Kidney (tissue), 14 donors: ENCODE data around the gene WNK2. TPM values are rescaled to one million over a fixed set of nuclear protein-coding genes. Genes with fewer than 3 reads are reported as not detected.

Experiments
- DNase-seq, 5 donors: peaks; one replicate each; pipeline ENCODE4 v3.0.0-alpha.2; 2013 to 2020
- FAIRE-seq: peaks from 2 replicates; lab custom pipeline; 2012; peaks lifted over from hg19 to GRCh38; lab: Jason Lieb, UNC
- H3K27ac ChIP-seq, 2 donors: one replicate each; pipeline ENCODE4 v1.7.0; 2013; ENCODE audit warnings: low read depth in 2 of 2, low read length in 2 of 2, inconsistent platforms in 1 of 2
- H3K27me3 ChIP-seq: one replicate; pipeline ENCODE4 v1.7.1; 2013; ENCODE audit warnings: low read length, inconsistent platforms; ENCODE audit not compliant: control insufficient read depth, insufficient read depth
- H3K36me3 ChIP-seq, 3 donors: one replicate each; pipeline versions ENCODE4 v1.7.0 to v1.7.1; 2013; ENCODE audit warnings: low read length in 3 of 3, control low read depth in 1 of 3, inconsistent platforms in 1 of 3; ENCODE audit not compliant: insufficient read depth in 3 of 3, control insufficient read depth in 2 of 3
- H3K4me1 ChIP-seq, 3 donors: one replicate each; pipeline versions ENCODE4 v1.7.0 to v1.7.1; 2013; ENCODE audit warnings: low read length in 3 of 3, inconsistent platforms in 1 of 3, low read depth in 1 of 3; ENCODE audit not compliant: control insufficient read depth in 2 of 3, insufficient read depth in 2 of 3
- H3K4me3 ChIP-seq, 3 donors: one replicate each; pipeline versions ENCODE4 v1.7.0 to v1.8.1; 2013; ENCODE audit warnings: low read length in 3 of 3, control low read depth in 1 of 3, inconsistent platforms in 1 of 3
- H3K9ac ChIP-seq, 3 donors: one replicate each; pipeline versions ENCODE4 v1.7.0 to v1.7.1; 2013; ENCODE audit warnings: low read length in 3 of 3, control low read depth in 1 of 3, inconsistent platforms in 1 of 3
- H3K9me3 ChIP-seq, 3 donors: one replicate each; pipeline versions ENCODE4 v1.7.0 to v1.7.1; 2013; ENCODE audit warnings: low read length in 3 of 3, control low read depth in 1 of 3, inconsistent platforms in 1 of 3; ENCODE audit not compliant: control insufficient read depth in 2 of 3, insufficient read depth in 1 of 3
- CTCF ChIP-seq: IDR thresholded peaks from 3 replicates; pipeline ENCODE4 v1.5.1; 2012; ENCODE audit warnings: mild to moderate bottlenecking, moderate library complexity, borderline replicate concordance; ENCODE audit not compliant: insufficient read depth; ENCODE audit errors: extremely low read depth
- intact Hi-C: fragments of 100-400 bp; cut with DNase I; formaldehyde crosslinking; loops from one replicate; pipeline ENCODE4 v1.11.1; 2022
- polyA plus RNA-seq: library from polyadenylated mRNA; stranded (reverse); fragments of 350-450 nt; fragmentation: Illumina TruSeq; extraction: RNeasy Lipid Tissue Mini Kit (QIAGEN cat#74804); gene quantifications from one replicate; pipeline ENCODE4 v1.2.3, GENCODE V29; 2014; ENCODE audit warnings: low read depth, low replicate concordance; ENCODE audit not compliant: insufficient read depth
- total RNA-seq: library from RNA; stranded (reverse); fragmentation: NEBNext Ultra II Directional; extraction: Animal tissue kit (Norgen Biotek cat#: 25700); gene quantifications from one replicate; pipeline ENCODE4 v1.2.1, GENCODE V29; 2021
- donor health status: control.
- donor health status: control.
- donor health status: control.
- donor health status: control.
- donor health status: control.
- donor health status: DM: yes; HTN: yes; CAD: no.
- donor health status: Normal renal cell carcinoma (clear cell type).

The WNK2 gene
- total and polyA plus RNA-seq, 2 donors from 2014 or later: 1.5 to 4.8 TPM

DNA sequence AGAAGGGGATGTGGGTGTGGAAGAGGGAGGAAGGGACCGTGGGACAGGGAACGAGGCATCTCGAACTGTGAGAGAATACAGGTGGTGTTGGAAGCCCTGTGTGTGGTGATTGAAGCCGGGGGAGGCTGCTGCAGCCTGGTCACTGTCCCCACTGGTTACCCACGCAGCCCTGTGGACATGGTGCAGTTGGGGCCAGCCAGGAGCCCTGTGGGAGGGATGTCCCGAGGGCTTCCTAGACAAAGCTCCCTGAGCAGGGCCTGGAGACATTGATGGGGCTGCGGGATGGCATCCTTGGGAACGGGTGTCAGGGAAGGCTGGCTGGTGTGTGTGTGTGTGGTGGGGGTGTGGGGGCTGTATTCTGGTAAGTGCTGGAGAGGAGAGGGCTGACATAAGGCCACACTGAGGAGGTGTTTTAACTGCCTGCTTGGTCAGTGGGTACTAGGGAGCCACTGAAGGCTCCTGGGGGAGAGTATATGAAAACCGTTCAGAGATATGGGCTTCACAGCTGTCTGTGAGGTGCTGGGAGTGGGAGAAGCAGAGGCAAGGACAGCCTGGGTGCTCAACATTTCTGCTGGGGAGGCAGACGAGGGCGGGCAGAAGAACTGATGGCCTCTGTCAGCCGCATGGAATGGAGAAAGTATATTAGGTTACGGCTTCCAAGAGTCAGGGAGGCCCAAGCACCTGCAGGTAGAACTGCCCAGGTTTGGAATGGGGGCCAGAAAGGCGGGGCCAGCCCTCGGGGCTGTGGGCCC, 20.0 kb downstream of the WNK2 start:
- H3K4me3 ChIP-seq: no peak overlapping the region
- H3K27me3 ChIP-seq: no peaks in the 10 kb centered on the region
- FAIRE-seq (no peak), DNase-seq (peak in 1 of 5 donors; percentile 51)
- no peaks in the 10 kb centered on the region for H3K9me3 ChIP-seq
- no peak for TF ChIP-seq CTCF
- H3K4me1 ChIP-seq: peaks cover 0 to 6% (median 3%) of the 10 kb centered on the region in 3 donors
- no peak overlapping the region for H3K9ac ChIP-seq
- intact Hi-C loops: no loop called here
- H3K27ac ChIP-seq: no peak overlapping the region
- H3K36me3 ChIP-seq: no peaks in the 10 kb centered on the region

DNA sequence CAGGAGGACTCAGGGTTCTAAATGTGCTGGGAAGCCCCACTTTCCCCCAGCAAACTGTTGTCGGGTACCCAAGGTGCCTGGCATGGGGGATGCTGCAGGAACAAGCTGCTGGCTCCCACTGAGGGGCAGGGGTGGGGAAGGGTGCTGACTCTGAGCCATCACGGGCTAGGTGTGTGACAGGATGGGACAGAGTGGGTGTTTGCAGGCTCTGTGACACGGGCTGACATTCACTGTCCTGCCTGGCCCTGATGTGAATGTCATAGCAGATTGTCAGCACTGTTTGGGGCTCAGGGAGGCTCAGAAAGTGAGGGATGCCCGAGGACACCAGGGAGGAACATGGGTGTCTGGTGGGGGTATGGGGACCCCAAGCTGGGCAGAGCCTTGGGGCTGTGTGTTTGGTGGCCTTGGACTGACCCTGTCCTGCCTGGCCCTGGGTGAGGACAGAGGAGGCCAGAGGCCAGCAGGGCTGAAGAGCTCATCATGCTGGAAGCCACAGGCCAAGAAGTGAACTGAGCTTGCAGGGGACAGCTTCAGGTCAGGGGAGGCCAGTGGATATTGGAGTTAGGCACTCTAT, 20.6 kb downstream of the WNK2 start:
- Histone ChIP-seq H3K9me3 (no peaks in the 10 kb centered on the region), H3K9ac (no peak overlapping the region), H3K36me3 (no peaks in the 10 kb centered on the region), H3K27me3 (no peaks in the 10 kb centered on the region), H3K4me1 (peaks cover 0 to 6% (median 3%) of the 10 kb centered on the region in 3 donors), H3K4me3 (no peak overlapping the region), H3K27ac (no peak overlapping the region)
- intact Hi-C loops: no loop called here
- no peak for TF ChIP-seq CTCF
- peak in 1 of 5 donors; percentile 42 for DNase-seq
- FAIRE-seq: no peak

GRCh38 chr9:93205045-93205768, 21.3 kb downstream of the WNK2 start:
- peaks cover 0 to 6% (median 3%) of the 10 kb centered on the region in 3 donors for H3K4me1 ChIP-seq
- no peak for FAIRE-seq
- TF ChIP-seq CTCF: no peak
- H3K4me3 ChIP-seq: no peak overlapping the region
- peak; percentile 75 to 88 (median 80) for DNase-seq
- no peaks in the 10 kb centered on the region for H3K9me3 ChIP-seq
- no peak overlapping the region for H3K27ac ChIP-seq
- H3K9ac ChIP-seq: no peak overlapping the region
- H3K36me3 ChIP-seq: no peaks in the 10 kb centered on the region
- intact Hi-C loops: no loop called here
- H3K27me3 ChIP-seq: no peaks in the 10 kb centered on the region
